ENCODE data around the gene TNFAIP1. TPM values are rescaled to one million over a fixed set of nuclear protein-coding genes. Genes with fewer than 3 reads are reported as not detected.

Gene TNFAIP1
- total and polyA plus RNA-seq, 4 donors = 17.7 to 59.6 (median 35.9) TPM

GRCh38 chr17:28346746-28347246, 11.2 kb downstream of the TNFAIP1 start:
- Histone ChIP-seq H3K36me3 (ENCODE audit: control insufficient read depth in 4 of 4, insufficient read depth in 4 of 4, low read length in 4 of 4) (peaks cover 24 to 70% (median 64%) of the 10 kb centered on the region in 4 donors), H3K4me1 (ENCODE audit: control insufficient read depth in 5 of 5, insufficient read depth in 5 of 5, low read length in 5 of 5) (peaks cover 0 to 4% (median 0%) of the 10 kb centered on the region in 5 donors), H3K27me3 (ENCODE audit: control insufficient read depth in 3 of 3, insufficient read depth in 3 of 3, low read length in 2 of 3) (no peaks in the 10 kb centered on the region), H3K27ac (ENCODE audit: low read depth in 1 of 2, low read length in 1 of 2) (no peak overlapping the region), H3K9me3 (ENCODE audit: control insufficient read depth in 4 of 4, insufficient read depth in 3 of 4, low read length in 3 of 4) (no peaks in the 10 kb centered on the region), H3K4me3 (no peak overlapping the region), H3K9ac (ENCODE audit: insufficient read depth in 1 of 2, low read length in 2 of 2) (no peak overlapping the region)
- TF ChIP-seq, protein P1, sequence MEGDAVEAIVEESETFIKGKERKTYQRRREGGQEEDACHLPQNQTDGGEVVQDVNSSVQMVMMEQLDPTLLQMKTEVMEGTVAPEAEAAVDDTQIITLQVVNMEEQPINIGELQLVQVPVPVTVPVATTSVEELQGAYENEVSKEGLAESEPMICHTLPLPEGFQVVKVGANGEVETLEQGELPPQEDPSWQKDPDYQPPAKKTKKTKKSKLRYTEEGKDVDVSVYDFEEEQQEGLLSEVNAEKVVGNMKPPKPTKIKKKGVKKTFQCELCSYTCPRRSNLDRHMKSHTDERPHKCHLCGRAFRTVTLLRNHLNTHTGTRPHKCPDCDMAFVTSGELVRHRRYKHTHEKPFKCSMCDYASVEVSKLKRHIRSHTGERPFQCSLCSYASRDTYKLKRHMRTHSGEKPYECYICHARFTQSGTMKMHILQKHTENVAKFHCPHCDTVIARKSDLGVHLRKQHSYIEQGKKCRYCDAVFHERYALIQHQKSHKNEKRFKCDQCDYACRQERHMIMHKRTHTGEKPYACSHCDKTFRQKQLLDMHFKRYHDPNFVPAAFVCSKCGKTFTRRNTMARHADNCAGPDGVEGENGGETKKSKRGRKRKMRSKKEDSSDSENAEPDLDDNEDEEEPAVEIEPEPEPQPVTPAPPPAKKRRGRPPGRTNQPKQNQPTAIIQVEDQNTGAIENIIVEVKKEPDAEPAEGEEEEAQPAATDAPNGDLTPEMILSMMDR (IDR thresholded peaks at IDR 0.05; ENCODE audit: control extremely low read depth, extremely low read depth) = no peak
- ATAC-seq (ENCODE audit: insufficient read depth, low FRiP score) (no peak), DNase-seq (no peak)
- 62 to 85% methylated on average over 7 of the region's 7 CpGs for WGBS, 2 donors

- ATAC-seq (ENCODE audit: insufficient read depth, low FRiP score) = no peak
- DNase-seq = no peak
- H3K4me3 ChIP-seq = no peak overlapping the region
- H3K36me3 ChIP-seq (ENCODE audit: control insufficient read depth in 4 of 4, insufficient read depth in 4 of 4, low read length in 4 of 4) = peaks cover 24 to 67% (median 63%) of the 10 kb centered on the region in 4 donors
- H3K4me1 ChIP-seq (ENCODE audit: control insufficient read depth in 5 of 5, insufficient read depth in 5 of 5, low read length in 5 of 5) = peaks cover 0 to 4% (median 0%) of the 10 kb centered on the region in 5 donors
- peak overlapping the region in 1 of 2 donors; percentile 46 for H3K27ac ChIP-seq (ENCODE audit: low read depth in 1 of 2, low read length in 1 of 2)
- TF ChIP-seq, protein P1 (IDR thresholded peaks at IDR 0.05; ENCODE audit: control extremely low read depth, extremely low read depth) = no peak
- no peak overlapping the region for H3K9ac ChIP-seq (ENCODE audit: insufficient read depth in 1 of 2, low read length in 2 of 2)
- H3K9me3 ChIP-seq (ENCODE audit: control insufficient read depth in 4 of 4, insufficient read depth in 3 of 4, low read length in 3 of 4) = no peaks in the 10 kb centered on the region
- no peaks in the 10 kb centered on the region for H3K27me3 ChIP-seq (ENCODE audit: control insufficient read depth in 3 of 3, insufficient read depth in 3 of 3, low read length in 2 of 3)
- 86 to 91% methylated on average over 8 of the region's 8 CpGs for WGBS, 2 donors
These were observed 11.8 kb downstream of the TNFAIP1 start for GRCh38 chr17:28347261-28347891.

DNA sequence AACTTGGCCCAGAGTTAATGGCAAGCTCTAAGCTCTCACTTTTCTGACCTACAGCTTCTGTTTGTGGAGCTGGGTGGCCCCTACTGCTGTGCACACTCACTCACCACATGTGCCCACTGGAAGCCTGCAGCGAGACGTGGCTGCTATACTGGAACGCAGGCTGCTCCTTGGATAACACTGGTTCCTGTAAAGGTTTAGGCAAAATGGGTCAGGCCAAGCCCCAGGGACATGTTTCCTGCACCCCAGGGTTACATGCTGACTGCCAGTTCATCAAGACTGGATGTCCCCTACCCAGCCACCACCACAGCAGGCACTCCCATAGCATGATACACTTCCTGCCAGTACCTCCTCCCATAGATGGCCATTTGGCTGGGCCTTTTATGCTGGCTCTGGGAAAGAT, 13.4 kb downstream of the TNFAIP1 start:
- ATAC-seq (ENCODE audit: insufficient read depth, low FRiP score) = no peak
- Histone ChIP-seq H3K27me3 (ENCODE audit: control insufficient read depth in 3 of 3, insufficient read depth in 3 of 3, low read length in 2 of 3) (no peaks in the 10 kb centered on the region), H3K27ac (ENCODE audit: low read depth in 1 of 2, low read length in 1 of 2) (no peak overlapping the region), H3K9ac (ENCODE audit: insufficient read depth in 1 of 2, low read length in 2 of 2) (no peak overlapping the region), H3K36me3 (ENCODE audit: control insufficient read depth in 4 of 4, insufficient read depth in 4 of 4, low read length in 4 of 4) (peaks cover 25 to 66% (median 63%) of the 10 kb centered on the region in 4 donors), H3K4me1 (ENCODE audit: control insufficient read depth in 5 of 5, insufficient read depth in 5 of 5, low read length in 5 of 5) (peaks cover 0 to 4% (median 0%) of the 10 kb centered on the region in 5 donors), H3K4me3 (no peak overlapping the region), H3K9me3 (ENCODE audit: control insufficient read depth in 4 of 4, insufficient read depth in 3 of 4, low read length in 3 of 4) (no peaks in the 10 kb centered on the region)
- 78 to 96% methylated on average over 3 of the region's 3 CpGs for WGBS, 2 donors
- TF ChIP-seq, protein P1 (IDR thresholded peaks at IDR 0.05; ENCODE audit: control extremely low read depth, extremely low read depth) = no peak
- DNase-seq = no peak

Measured in lung (tissue), 12 donors.